CD4-positive, alpha-beta T cell treated with Interleukin-21 for 1 hour (primary cell): ENCODE results near the gene PKNOX2.

Experiments used
- DNase-seq: peaks from one replicate; pipeline ENCODE4 v3.0.0-alpha.2; 2020

PKNOX2 gene

GRCh38 chr11:125174057-125174456, 9.5 kb downstream of the PKNOX2 start:
- no peak for DNase-seq

- DNase-seq, result no peak
These were observed 10.1 kb downstream of the PKNOX2 start for GRCh38 chr11:125174686-125175085.

- DNase-seq, result no peak
These were observed 10.6 kb downstream of the PKNOX2 start for GRCh38 chr11:125175166-125175565.

GRCh38 chr11:125175896-125176575, 11.5 kb downstream of the PKNOX2 start:
- DNase-seq, result no peak

- no peak for DNase-seq
These were observed 12.3 kb downstream of the PKNOX2 start for GRCh38 chr11:125176866-125177265.

GRCh38 chr11:125177543-125177942, 13.0 kb downstream of the PKNOX2 start:
- no peak for DNase-seq

- DNase-seq, result no peak
These were observed 14.8 kb downstream of the PKNOX2 start for GRCh38 chr11:125179346-125179745.

- no peak for DNase-seq
These were observed 15.3 kb downstream of the PKNOX2 start for GRCh38 chr11:125179895-125180294.

GRCh38 chr11:125180413-125181305, 16.1 kb downstream of the PKNOX2 start:
- no peak for DNase-seq

GRCh38 chr11:125182573-125182972, 18.0 kb downstream of the PKNOX2 start:
- no peak for DNase-seq

GRCh38 chr11:125183641-125184040, 19.1 kb downstream of the PKNOX2 start:
- no peak for DNase-seq

- DNase-seq, result no peak
These were observed 23.5 kb downstream of the PKNOX2 start for GRCh38 chr11:125188021-125188420.

GRCh38 chr11:125190566-125190965, 26.0 kb downstream of the PKNOX2 start:
- DNase-seq, result no peak

GRCh38 chr11:125192183-125192582, 27.6 kb downstream of the PKNOX2 start:
- DNase-seq, result no peak

GRCh38 chr11:125192717-125193415, 28.3 kb downstream of the PKNOX2 start:
- no peak for DNase-seq

- no peak for DNase-seq
These were observed 28.8 kb downstream of the PKNOX2 start for GRCh38 chr11:125193416-125193726.

- DNase-seq, result no peak
These were observed 29.3 kb downstream of the PKNOX2 start for GRCh38 chr11:125193841-125194240.

GRCh38 chr11:125199915-125200314, 35.4 kb downstream of the PKNOX2 start:
- DNase-seq, result no peak

- DNase-seq, result no peak
These were observed 35.9 kb downstream of the PKNOX2 start for GRCh38 chr11:125200441-125200840.

GRCh38 chr11:125201525-125202141, 37.1 kb downstream of the PKNOX2 start:
- no peak for DNase-seq

- DNase-seq, result no peak
These were observed 37.9 kb downstream of the PKNOX2 start for GRCh38 chr11:125202362-125202880.

- DNase-seq, result no peak
These were observed 38.4 kb downstream of the PKNOX2 start for GRCh38 chr11:125202977-125203376.

- DNase-seq, result no peak
These were observed 43.4 kb downstream of the PKNOX2 start for GRCh38 chr11:125207866-125208425.
